ENCODE data around the gene CNTNAP1. TPM values are rescaled to one million over a fixed set of nuclear protein-coding genes. Genes with fewer than 3 reads are reported as not detected.
"Not testable (repeated sequence)": the region's sequence is repeated elsewhere in the genome, so short reads cannot be mapped to it uniquely, and the experiment has no call there.

The CNTNAP1 gene
- total and polyA plus RNA-seq, 10 of the 15 experiments (the other 5 are each of a cell fraction or from before 2014, with no cell fraction given), result 0.95 to 29.9 (median 10.4) TPM

DNA sequence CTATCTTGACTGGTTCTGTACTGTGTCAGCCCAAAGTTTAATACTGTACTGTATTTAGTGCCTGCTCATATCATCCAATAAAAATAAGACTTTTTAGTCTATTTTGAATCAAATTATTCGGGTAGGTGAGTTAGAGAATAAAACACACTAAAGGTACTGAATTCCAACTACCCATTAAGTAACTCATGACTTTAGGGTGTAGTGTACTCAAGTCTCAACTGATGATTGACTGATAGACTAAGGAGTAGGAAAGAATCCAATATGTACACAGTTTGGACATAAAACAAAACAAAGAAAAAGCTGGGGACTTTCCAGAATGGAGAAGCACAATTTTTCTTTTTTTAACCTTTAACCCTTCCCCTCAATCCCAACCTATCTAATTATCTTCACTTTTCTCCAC, 58.4 kb downstream of the CNTNAP1 start (continued):
- no peak for TF ChIP-seq ZNF24 (IDR thresholded peaks at IDR 0.05)
- no peak for TF ChIP-seq BMI1 (IDR thresholded peaks at IDR 0.05; ENCODE audit: borderline replicate concordance)
- TF ChIP-seq POLR2AphosphoS5 (IDR thresholded peaks at IDR 0.05; ENCODE audit: low read length), result no peak

DNA sequence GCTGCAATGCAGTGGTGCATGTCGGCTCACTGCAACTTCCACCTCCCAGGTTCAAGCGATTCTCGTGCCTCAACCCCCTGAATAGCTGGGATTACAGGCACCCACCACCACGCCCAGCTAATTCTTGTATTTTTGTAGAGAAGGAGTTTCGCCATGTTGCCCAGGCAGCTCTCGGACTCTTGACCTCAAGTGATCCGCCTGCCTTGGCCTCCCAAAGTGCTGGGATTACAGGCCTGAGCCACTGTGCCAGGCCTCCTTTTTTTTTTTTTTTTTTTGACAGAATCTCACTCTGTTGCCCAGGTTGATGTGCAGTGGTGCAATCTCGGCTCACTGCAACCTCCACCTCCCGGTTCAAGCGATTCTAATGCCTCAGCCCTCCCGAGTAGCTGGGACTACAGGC, 60.6 kb downstream of the CNTNAP1 start:
- H3K9me3 ChIP-seq (replicated peaks; ENCODE audit: control insufficient read depth, insufficient read depth, low read length); H3K4me1 ChIP-seq (ENCODE audit: control insufficient read depth, insufficient read depth, low read length); H3K36me3 ChIP-seq (ENCODE audit: control insufficient read depth in 2 of 2, insufficient read depth in 2 of 2, low read length in 1 of 2); ATAC-seq; intact Hi-C loops (cut with micrococcal nuclease; ENCODE audit: unreplicated experiment); FAIRE-seq; BruUV-seq (replicated peaks); H2AFZ ChIP-seq (ENCODE audit: control insufficient read depth, low read depth, low read length); H3K4me3 ChIP-seq; DNase-seq (ENCODE audit: low read depth, low spot score); H3K9ac ChIP-seq (ENCODE audit: control insufficient read depth, insufficient read depth, low read length); H3K27me3 ChIP-seq (replicated peaks in 1 of 2; ENCODE audit: control insufficient read depth in 2 of 2, insufficient read depth in 2 of 2, low read length in 1 of 2); H4K20me1 ChIP-seq (ENCODE audit: control insufficient read depth, insufficient read depth); H3K27ac ChIP-seq (ENCODE audit: control insufficient read depth, insufficient read depth); in situ Hi-C loops (cut with MboI); H3K4me2 ChIP-seq (ENCODE audit: control insufficient read depth, insufficient read depth): not testable (repeated sequence)
- POLR2A ChIA-PET, result interaction anchor here (0.6 to 1.2 kb wide), 3 partner anchors 11 to 57 kb away, joined by 3 to 4 read pairs (median 3); no protein-coding TSS in a partner anchor
- SMC1A ChIA-PET (ENCODE audit: uncharacterized antibody, unreplicated experiment), result interaction anchor here (0.6 to 1.9 kb wide), 5 partner anchors 16 to 165 kb away, joined by 3 to 7 read pairs (median 4); no protein-coding TSS in a partner anchor
- peaks cover 15% of the 10 kb centered on the region for H3K79me2 ChIP-seq (ENCODE audit: control insufficient read depth, insufficient read depth, low read length)
- RAD21 ChIA-PET (ENCODE audit: unreplicated experiment), result interaction anchor here (1.1 to 2.2 kb wide), 3 partner anchors 21 to 256 kb away, joined by 3 to 8 read pairs (median 7); partner anchors contain the start of genes PSMC3IP and RPL27
- CTCF ChIA-PET, result interaction anchor here (1.3 to 3.0 kb wide), 2 partner anchors 21 to 194 kb away, joined by 4 to 13 read pairs; no protein-coding TSS in a partner anchor
- 83% methylated on average over 10 of the region's 11 CpGs for WGBS (ENCODE audit: insufficient coverage, insufficient replicate concordance, low lambda C conversion rate, missing lambda C conversion rate)

Data from GM12878 (cell line).